ENCODE data around the gene TM9SF2. TPM values are rescaled to one million over a fixed set of nuclear protein-coding genes. Genes with fewer than 3 reads are reported as not detected.

Gene TM9SF2
- total RNA-seq, 1 experiment from 2014 or later, result 106 TPM

DNA sequence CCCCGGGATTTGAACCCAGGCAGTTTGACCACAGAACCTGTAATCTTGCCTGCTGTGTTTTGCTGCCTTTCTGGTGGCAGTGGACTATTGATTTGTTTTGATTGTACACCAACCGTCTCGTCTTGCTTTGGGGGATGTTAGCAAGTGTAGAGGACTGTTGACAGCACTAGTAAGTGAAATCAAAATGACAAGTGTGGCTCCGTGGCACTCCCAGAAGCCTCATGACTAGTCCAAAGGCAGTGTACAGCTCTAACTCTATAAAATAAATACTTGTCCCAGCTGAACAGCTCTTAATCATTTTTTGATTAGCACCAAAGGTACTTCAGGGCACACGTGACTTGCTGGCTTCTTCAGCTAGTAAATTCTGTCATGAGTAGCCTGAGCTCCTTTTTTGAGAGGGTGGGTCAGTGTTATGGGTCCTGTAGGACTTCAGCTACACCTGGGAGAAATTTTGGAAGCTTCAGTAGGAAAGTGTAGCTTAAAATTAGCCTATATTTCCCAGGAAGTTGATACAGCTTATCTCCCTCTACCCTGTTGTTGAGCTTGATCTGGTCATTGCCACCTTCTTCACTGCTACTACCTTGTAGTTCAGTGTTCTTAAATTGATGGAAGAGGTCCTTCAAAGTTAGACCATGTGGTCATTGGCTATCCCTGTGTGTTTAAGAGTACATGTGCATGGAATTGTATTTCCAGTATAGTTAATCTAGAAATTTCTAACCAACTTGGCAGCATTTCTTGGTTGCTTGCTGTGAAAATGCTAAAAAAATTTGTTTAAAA, 15.1 kb downstream of the TM9SF2 start:
- no peak for DNase-seq
- no peak overlapping the region for H3K4me3 ChIP-seq
- no peaks in the 10 kb centered on the region for H3K27me3 ChIP-seq
- H3K9me3 ChIP-seq, result no peaks in the 10 kb centered on the region
- peaks cover 13% of the 10 kb centered on the region for H3K36me3 ChIP-seq

GRCh38 chr13:99517577-99517976, 16.3 kb downstream of the TM9SF2 start:
- H3K36me3 ChIP-seq, result peaks cover 17% of the 10 kb centered on the region
- no peaks in the 10 kb centered on the region for H3K27me3 ChIP-seq

GRCh38 chr13:99517984-99518383, 16.7 kb downstream of the TM9SF2 start:
- DNase-seq, result no peak
- Histone ChIP-seq H3K27me3 (no peaks in the 10 kb centered on the region), H3K4me3 (no peak overlapping the region), H3K9me3 (no peaks in the 10 kb centered on the region), H3K36me3 (peaks cover 21% of the 10 kb centered on the region)

More at GRCh38 chr13:99517577-99517976, 16.3 kb downstream of the TM9SF2 start:
- Histone ChIP-seq H3K4me3 (no peak overlapping the region), H3K9me3 (no peaks in the 10 kb centered on the region)
- no peak for DNase-seq

GRCh38 chr13:99522298-99522697, 21.0 kb downstream of the TM9SF2 start:
- Histone ChIP-seq H3K9me3 (no peaks in the 10 kb centered on the region), H3K4me3 (no peak overlapping the region), H3K27me3 (no peaks in the 10 kb centered on the region), H3K36me3 (peaks cover 33% of the 10 kb centered on the region)
- DNase-seq, result no peak

- no peak for DNase-seq
- Histone ChIP-seq H3K36me3 (peaks cover 32% of the 10 kb centered on the region), H3K9me3 (no peaks in the 10 kb centered on the region), H3K4me3 (no peak overlapping the region), H3K27me3 (no peaks in the 10 kb centered on the region)
Measured at GRCh38 chr13:99523838-99524237, 22.6 kb downstream of the TM9SF2 start.

DNA sequence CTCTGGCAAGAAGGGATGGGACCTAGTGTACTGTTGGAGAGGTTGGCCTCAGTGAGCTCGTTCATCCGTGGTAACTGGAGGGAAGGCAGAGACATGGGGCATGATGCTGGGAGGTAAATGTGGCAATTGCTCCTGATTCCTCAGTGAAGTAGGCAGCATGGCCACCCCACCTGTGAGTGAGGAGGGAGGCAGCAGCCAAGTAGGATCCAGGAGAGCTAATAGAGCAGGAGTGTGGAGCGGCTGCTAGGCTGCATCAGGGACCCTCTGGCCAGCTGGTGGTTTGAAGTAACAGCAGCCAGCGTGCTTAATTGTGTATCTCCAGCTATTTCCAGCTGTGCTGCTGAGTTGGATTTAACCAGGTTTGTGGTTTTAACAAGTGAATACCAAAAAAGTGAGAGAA, 24.7 kb downstream of the TM9SF2 start:
- Histone ChIP-seq H3K27me3 (no peaks in the 10 kb centered on the region), H3K9me3 (no peaks in the 10 kb centered on the region), H3K36me3 (peaks cover 38% of the 10 kb centered on the region), H3K4me3 (no peak overlapping the region)
- DNase-seq, result no peak

DNA sequence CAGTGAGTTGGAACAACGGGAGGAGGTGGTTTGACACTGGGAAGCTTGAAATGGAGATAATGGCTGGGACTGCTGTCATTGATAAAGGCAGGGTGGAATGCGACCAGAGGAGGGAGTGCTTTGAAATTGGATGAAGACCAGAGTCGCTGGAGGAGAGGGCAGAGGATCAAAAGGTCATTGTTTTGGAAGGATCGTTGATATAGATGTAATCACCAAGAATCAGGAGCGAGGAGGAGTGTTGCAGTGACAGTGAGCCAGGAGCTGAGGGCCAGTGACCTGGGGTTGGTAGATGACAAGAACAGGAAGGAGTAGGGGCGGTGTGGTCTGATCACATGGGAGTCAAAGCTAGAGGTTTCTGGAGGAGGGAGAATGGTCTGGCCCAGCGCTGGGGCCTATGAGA, 25.3 kb downstream of the TM9SF2 start:
- Histone ChIP-seq H3K36me3 (peaks cover 34% of the 10 kb centered on the region), H3K4me3 (no peak overlapping the region), H3K27me3 (no peaks in the 10 kb centered on the region), H3K9me3 (no peaks in the 10 kb centered on the region)
- no peak for DNase-seq

GRCh38 chr13:99527301-99527700, 26.0 kb downstream of the TM9SF2 start:
- Histone ChIP-seq H3K27me3 (no peaks in the 10 kb centered on the region), H3K36me3 (peaks cover 32% of the 10 kb centered on the region), H3K4me3 (no peak overlapping the region), H3K9me3 (no peaks in the 10 kb centered on the region)
- no peak for DNase-seq

DNA sequence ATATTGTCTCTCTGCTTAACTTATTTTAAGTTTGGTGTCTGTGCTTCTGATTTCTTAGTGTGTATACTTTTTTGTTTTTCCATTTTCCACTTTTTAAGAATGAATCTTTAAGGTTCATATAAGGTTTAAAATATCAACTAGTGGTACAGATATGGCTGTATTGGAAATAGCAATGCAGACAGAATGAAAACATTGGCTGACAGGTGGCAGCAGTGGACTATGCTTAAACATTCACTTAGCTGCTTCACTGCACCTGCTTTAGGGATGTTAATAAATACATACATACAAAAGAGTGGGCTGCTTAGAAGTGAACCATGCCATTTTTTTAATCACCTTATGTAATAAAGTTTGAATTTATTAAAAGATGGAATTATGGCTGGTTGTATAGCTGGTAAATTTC, 27.3 kb downstream of the TM9SF2 start:
- Histone ChIP-seq H3K4me3 (no peak overlapping the region), H3K9me3 (no peaks in the 10 kb centered on the region), H3K27me3 (no peaks in the 10 kb centered on the region), H3K36me3 (peaks cover 20% of the 10 kb centered on the region)
- DNase-seq, result no peak

DNA sequence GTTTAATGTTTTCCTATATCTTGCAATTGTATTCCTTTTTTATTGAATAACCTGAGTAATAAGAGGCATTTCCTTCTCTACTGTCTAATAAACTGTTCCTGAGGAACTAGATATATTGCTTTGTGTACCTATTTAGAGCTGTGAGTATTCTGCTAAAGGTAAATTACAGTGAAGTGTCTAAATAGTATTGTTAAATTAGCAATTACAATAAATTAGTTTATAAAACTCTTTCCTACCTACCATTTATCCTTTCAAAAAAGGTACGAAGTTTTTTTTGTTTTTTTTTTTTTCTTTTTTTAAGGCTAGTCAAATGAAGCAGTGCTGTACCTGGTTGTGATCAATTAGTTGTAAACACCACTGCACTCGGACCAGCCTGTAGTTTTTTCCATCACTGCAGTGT, 34.8 kb downstream of the TM9SF2 start:
- Histone ChIP-seq H3K4me3 (no peak overlapping the region), H3K9me3 (no peaks in the 10 kb centered on the region), H3K36me3 (peaks cover 26% of the 10 kb centered on the region), H3K27me3 (no peaks in the 10 kb centered on the region)
- DNase-seq, result no peak

- Histone ChIP-seq H3K27me3 (no peaks in the 10 kb centered on the region), H3K9me3 (no peaks in the 10 kb centered on the region), H3K36me3 (peaks cover 49% of the 10 kb centered on the region), H3K4me3 (no peak overlapping the region)
- DNase-seq, result no peak
Measured at GRCh38 chr13:99540530-99540929, 39.3 kb downstream of the TM9SF2 start.

DNA sequence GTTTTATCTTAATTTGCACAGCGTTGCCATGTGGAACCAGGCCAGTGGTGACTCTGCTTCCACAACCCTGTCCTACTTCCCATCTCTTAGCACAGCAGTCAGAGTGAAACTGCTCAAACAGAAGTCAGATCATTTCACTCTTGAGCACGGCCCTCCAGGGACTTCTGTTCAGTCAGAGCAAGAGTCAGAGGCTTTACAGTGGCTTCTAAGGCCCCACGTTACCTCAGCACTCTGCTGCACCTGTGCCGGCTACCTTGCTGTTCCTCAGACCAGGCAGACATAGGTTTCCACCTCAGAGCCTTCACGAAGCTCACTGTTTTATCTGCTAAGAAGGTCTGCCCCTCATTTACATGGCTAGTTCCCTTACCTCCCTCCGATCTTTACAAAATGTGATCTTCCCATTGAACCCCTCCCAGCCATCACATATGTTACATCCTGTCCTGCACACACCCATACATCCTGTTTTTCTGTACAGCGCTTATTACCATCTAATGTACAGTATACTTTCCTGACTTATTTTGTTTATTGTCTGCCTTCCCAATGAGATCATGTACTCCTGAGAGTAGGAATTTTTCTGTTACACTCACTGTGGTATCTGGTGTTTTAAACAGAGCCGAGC, 41.6 kb downstream of the TM9SF2 start:
- no peaks in the 10 kb centered on the region for H3K9me3 ChIP-seq
- no peak overlapping the region for H3K4me3 ChIP-seq
- H3K27me3 ChIP-seq, result no peaks in the 10 kb centered on the region
- DNase-seq, result no peak
- H3K36me3 ChIP-seq, result peaks cover 57% of the 10 kb centered on the region

GRCh38 chr13:99545361-99545760, 44.1 kb downstream of the TM9SF2 start:
- no peak overlapping the region for H3K4me3 ChIP-seq
- no peak for DNase-seq
- H3K36me3 ChIP-seq, result peaks cover 60% of the 10 kb centered on the region
- H3K27me3 ChIP-seq, result no peaks in the 10 kb centered on the region
- H3K9me3 ChIP-seq, result no peaks in the 10 kb centered on the region

DNA sequence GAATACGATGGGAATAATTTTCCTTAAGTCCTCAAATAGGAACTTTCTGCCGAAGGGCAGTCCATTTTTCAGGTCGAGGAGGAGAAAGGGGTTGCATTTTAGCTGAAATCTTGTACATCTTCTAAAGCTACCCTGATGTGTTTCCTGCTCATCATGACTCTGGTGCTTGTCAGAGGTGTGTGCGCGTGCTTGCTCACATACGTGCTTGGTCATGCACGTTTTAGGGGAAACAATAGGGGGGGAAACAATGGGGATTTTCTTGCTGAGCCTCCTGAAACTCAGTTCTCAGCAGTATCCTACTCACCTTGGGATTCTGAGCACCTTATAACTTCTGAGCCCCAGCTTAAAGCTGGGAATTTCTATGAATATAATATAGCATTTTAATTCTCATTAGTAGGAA, 44.7 kb downstream of the TM9SF2 start:
- no peak overlapping the region for H3K4me3 ChIP-seq
- no peaks in the 10 kb centered on the region for H3K9me3 ChIP-seq
- DNase-seq, result no peak
- H3K27me3 ChIP-seq, result no peaks in the 10 kb centered on the region
- H3K36me3 ChIP-seq, result peaks cover 55% of the 10 kb centered on the region

- Histone ChIP-seq H3K9me3 (no peaks in the 10 kb centered on the region), H3K4me3 (no peak overlapping the region), H3K36me3 (peaks cover 53% of the 10 kb centered on the region), H3K27me3 (no peaks in the 10 kb centered on the region)
- DNase-seq, result no peak
Measured at GRCh38 chr13:99546878-99547277, 45.6 kb downstream of the TM9SF2 start.

- Histone ChIP-seq H3K27me3 (no peaks in the 10 kb centered on the region), H3K36me3 (peaks cover 62% of the 10 kb centered on the region), H3K9me3 (no peaks in the 10 kb centered on the region), H3K4me3 (no peak overlapping the region)
- no peak for DNase-seq
Measured at GRCh38 chr13:99548448-99548847, 47.2 kb downstream of the TM9SF2 start.

- DNase-seq, result no peak
- Histone ChIP-seq H3K9me3 (no peaks in the 10 kb centered on the region), H3K36me3 (peaks cover 57% of the 10 kb centered on the region), H3K4me3 (no peak overlapping the region), H3K27me3 (no peaks in the 10 kb centered on the region)
Measured at GRCh38 chr13:99553033-99553432, 51.8 kb downstream of the TM9SF2 start.

DNA sequence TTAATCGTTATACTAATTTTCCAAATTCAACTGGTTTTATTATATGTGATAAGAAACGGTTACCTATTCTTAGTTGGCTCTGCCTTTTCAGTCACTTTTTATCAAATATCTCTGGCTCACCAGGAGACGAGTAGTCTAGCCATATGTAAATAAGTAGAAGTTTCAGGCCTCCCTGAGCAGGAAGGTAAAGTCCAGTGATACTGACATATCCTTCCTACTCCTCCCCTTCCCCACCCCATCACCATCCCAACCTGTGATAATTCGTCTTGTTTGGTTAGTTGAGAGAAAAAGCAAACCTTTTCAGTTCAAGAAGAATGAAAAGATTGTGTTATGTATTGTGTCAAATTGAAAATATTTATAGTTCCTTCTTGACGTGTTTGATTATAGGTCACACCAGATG, 53.9 kb downstream of the TM9SF2 start:
- H3K4me3 ChIP-seq, result no peak overlapping the region
- DNase-seq, result no peak
- H3K27me3 ChIP-seq, result no peaks in the 10 kb centered on the region
- peaks cover 61% of the 10 kb centered on the region for H3K36me3 ChIP-seq
- no peaks in the 10 kb centered on the region for H3K9me3 ChIP-seq

Data from MG63 (cell line).